ENCODE data around the gene MAB21L2.

The MAB21L2 gene

GRCh38 chr4:150578745-150579501, 3.0 kb upstream of the MAB21L2 start:
- no peak for DNase-seq

- no peak for DNase-seq
Measured at GRCh38 chr4:150579551-150580234, 2.3 kb upstream of the MAB21L2 start.

- DNase-seq = no peak
Measured at GRCh38 chr4:150580306-150580705, 1.6 kb upstream of the MAB21L2 start.

GRCh38 chr4:150581056-150581605, 820 bp upstream of the MAB21L2 start:
- DNase-seq = no peak

- DNase-seq = no peak
Measured at GRCh38 chr4:150581641-150582051, 305 bp upstream of the MAB21L2 start.

- DNase-seq = no peak
Measured at GRCh38 chr4:150582873-150583286, 929 bp downstream of the MAB21L2 start.

- DNase-seq = no peak
Measured at GRCh38 chr4:150583287-150584110, 1.5 kb downstream of the MAB21L2 start.

GRCh38 chr4:150584111-150584915, 2.4 kb downstream of the MAB21L2 start:
- no peak for DNase-seq

GRCh38 chr4:150585611-150586010, 3.7 kb downstream of the MAB21L2 start:
- no peak for DNase-seq

GRCh38 chr4:150586162-150586810, 4.3 kb downstream of the MAB21L2 start:
- DNase-seq = no peak

- no peak for DNase-seq
Measured at GRCh38 chr4:150588316-150588715, 6.4 kb downstream of the MAB21L2 start.

- no peak for DNase-seq
Measured at GRCh38 chr4:150589157-150589556, 7.2 kb downstream of the MAB21L2 start.

- no peak for DNase-seq
Measured at GRCh38 chr4:150590631-150591030, 8.7 kb downstream of the MAB21L2 start.

- no peak for DNase-seq
Measured at GRCh38 chr4:150591406-150591805, 9.5 kb downstream of the MAB21L2 start.

- DNase-seq = no peak
Measured at GRCh38 chr4:150591904-150592303, 10.0 kb downstream of the MAB21L2 start.

GRCh38 chr4:150593996-150594395, 12.0 kb downstream of the MAB21L2 start:
- DNase-seq = no peak

- DNase-seq = no peak
Measured at GRCh38 chr4:150598909-150599308, 17.0 kb downstream of the MAB21L2 start.

GRCh38 chr4:150599547-150599946, 17.6 kb downstream of the MAB21L2 start:
- no peak for DNase-seq

- no peak for DNase-seq
Measured at GRCh38 chr4:150600812-150601445, 19.0 kb downstream of the MAB21L2 start.

GRCh38 chr4:150609131-150609530, 27.2 kb downstream of the MAB21L2 start:
- no peak for DNase-seq

- no peak for DNase-seq
Measured at GRCh38 chr4:150619042-150619441, 37.1 kb downstream of the MAB21L2 start.
